HL-60 (cell line): Measurements from ENCODE around the gene INPP5E.

Source experiments
- DNase-seq, 2 experiments: peaks; one replicate each; pipeline ENCODE4 v3.0.0-alpha.2; 2010 to 2020; ENCODE audit warnings: low read depth in 1 of 2, low spot score in 1 of 2
- H3K27ac ChIP-seq: fragments of 250-450 bp; sonication (Bioruptor Pico); replicated peaks from 2 replicates; pipeline ENCODE4 v1.5.1; 2020; ENCODE audit warnings: mild to moderate bottlenecking, moderate library complexity
- H3K27me3 ChIP-seq: fragments of 250-450 bp; sonication (Bioruptor Pico); 2 replicates; pipeline ENCODE4 v1.5.1; 2021; ENCODE audit warnings: mild to moderate bottlenecking, moderate library complexity; ENCODE audit not compliant: insufficient read depth, poor library complexity, severe bottlenecking
- H3K4me3 ChIP-seq: replicated peaks from 2 replicates; pipeline ENCODE4 v1.5.1; 2011; ENCODE audit warnings: mild to moderate bottlenecking, control low read depth, low read length; ENCODE audit not compliant: insufficient read depth
- CTCF ChIP-seq: IDR thresholded peaks from one replicate; pipeline ENCODE4 v1.5.1; 2011; ENCODE audit warnings: low read length, control low read depth, inconsistent platforms; ENCODE audit not compliant: insufficient read depth
- GABPA ChIP-seq: IDR thresholded peaks from 2 replicates; pipeline ENCODE4 v1.6.1; 2012; ENCODE audit warnings: low read depth
- POLR2AphosphoS5 ChIP-seq: IDR thresholded peaks from 2 replicates; pipeline ENCODE4 v1.6.1; 2012; ENCODE audit warnings: low read depth
- SPI1 ChIP-seq: IDR thresholded peaks from 2 replicates; pipeline ENCODE4 v1.6.1; 2012; ENCODE audit warnings: low read depth, mild to moderate bottlenecking, borderline replicate concordance
- TF ChIP-seq, protein P1 (sequence below): IDR thresholded peaks from 2 replicates; pipeline ENCODE4 v1.6.1; 2012; ENCODE audit warnings: low read depth; ENCODE audit not compliant: insufficient replicate concordance

The INPP5E gene

GRCh38 chr9:136455043-136456002, 15.7 kb upstream of the INPP5E start:
- no peak overlapping the region for H3K27ac ChIP-seq
- TF ChIP-seq, protein P1, sequence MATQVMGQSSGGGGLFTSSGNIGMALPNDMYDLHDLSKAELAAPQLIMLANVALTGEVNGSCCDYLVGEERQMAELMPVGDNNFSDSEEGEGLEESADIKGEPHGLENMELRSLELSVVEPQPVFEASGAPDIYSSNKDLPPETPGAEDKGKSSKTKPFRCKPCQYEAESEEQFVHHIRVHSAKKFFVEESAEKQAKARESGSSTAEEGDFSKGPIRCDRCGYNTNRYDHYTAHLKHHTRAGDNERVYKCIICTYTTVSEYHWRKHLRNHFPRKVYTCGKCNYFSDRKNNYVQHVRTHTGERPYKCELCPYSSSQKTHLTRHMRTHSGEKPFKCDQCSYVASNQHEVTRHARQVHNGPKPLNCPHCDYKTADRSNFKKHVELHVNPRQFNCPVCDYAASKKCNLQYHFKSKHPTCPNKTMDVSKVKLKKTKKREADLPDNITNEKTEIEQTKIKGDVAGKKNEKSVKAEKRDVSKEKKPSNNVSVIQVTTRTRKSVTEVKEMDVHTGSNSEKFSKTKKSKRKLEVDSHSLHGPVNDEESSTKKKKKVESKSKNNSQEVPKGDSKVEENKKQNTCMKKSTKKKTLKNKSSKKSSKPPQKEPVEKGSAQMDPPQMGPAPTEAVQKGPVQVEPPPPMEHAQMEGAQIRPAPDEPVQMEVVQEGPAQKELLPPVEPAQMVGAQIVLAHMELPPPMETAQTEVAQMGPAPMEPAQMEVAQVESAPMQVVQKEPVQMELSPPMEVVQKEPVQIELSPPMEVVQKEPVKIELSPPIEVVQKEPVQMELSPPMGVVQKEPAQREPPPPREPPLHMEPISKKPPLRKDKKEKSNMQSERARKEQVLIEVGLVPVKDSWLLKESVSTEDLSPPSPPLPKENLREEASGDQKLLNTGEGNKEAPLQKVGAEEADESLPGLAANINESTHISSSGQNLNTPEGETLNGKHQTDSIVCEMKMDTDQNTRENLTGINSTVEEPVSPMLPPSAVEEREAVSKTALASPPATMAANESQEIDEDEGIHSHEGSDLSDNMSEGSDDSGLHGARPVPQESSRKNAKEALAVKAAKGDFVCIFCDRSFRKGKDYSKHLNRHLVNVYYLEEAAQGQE, result no peak
- TF ChIP-seq POLR2AphosphoS5 (no peak), CTCF (no peak), GABPA (no peak), SPI1 (no peak)
- no peak overlapping the region for H3K4me3 ChIP-seq
- no peak for DNase-seq
- no peaks in the 10 kb centered on the region for H3K27me3 ChIP-seq

- Histone ChIP-seq H3K4me3 (no peak overlapping the region), H3K27me3 (no peaks in the 10 kb centered on the region), H3K27ac (no peak overlapping the region)
- TF ChIP-seq GABPA (no peak), CTCF (no peak), SPI1 (no peak), POLR2AphosphoS5 (no peak)
- TF ChIP-seq, protein P1, result no peak
- DNase-seq, result no peak
Measured at GRCh38 chr9:136454026-136454796, 14.6 kb upstream of the INPP5E start.

- Histone ChIP-seq H3K4me3 (no peak overlapping the region), H3K27me3 (no peaks in the 10 kb centered on the region), H3K27ac (no peak overlapping the region)
- DNase-seq, result no peak
- no peak for TF ChIP-seq SPI1
Measured at GRCh38 chr9:136453326-136453725, 13.7 kb upstream of the INPP5E start.

GRCh38 chr9:136451221-136451877, 11.7 kb upstream of the INPP5E start:
- no peak for DNase-seq
- H3K27ac ChIP-seq, result no peak overlapping the region
- H3K27me3 ChIP-seq, result no peaks in the 10 kb centered on the region
- H3K4me3 ChIP-seq, result no peak overlapping the region
- no peak for TF ChIP-seq SPI1
- no peak for TF ChIP-seq GABPA
- no peak for TF ChIP-seq CTCF
- TF ChIP-seq POLR2AphosphoS5, result no peak
- TF ChIP-seq, protein P1, result no peak
